Measurements from ENCODE around the gene ZBTB33.
A peak's percentile ranks its signal among the peaks of the same experiment; 100 is the strongest.

ZBTB33 gene

DNA sequence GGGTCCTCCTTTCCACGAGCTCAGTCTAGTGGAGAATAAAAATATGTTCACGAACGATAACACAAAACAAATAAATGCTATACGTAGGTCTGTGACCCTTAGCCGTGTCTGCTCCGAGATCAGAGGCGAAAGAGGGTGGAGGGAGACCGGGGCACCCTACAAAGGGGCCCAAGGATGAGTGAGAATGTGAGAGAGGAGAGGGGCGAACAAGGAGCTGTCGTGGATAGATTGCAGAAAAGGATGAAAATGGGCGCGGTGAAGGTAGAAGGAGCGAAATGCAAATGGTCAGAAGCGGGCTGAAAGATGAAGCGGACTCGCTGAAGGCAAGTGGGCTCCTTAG is 6.2 kb upstream of the ZBTB33 start:
- H3K4me1 ChIP-seq (ENCODE audit: insufficient read depth, low read length, poor library complexity, severe bottlenecking): peaks cover 13% of the 10 kb centered on the region
- H2AFZ ChIP-seq (ENCODE audit: low read length): peak overlapping the region; percentile 97
- H3F3A ChIP-seq (ENCODE audit: low read depth): no peaks in the 10 kb centered on the region
- no peaks in the 10 kb centered on the region for H3K9me3 ChIP-seq (ENCODE audit: insufficient read depth, low read depth, low read length)
- H3K9ac ChIP-seq (ENCODE audit: low read depth, low read length, poor library complexity, severe bottlenecking): peak overlapping the region; percentile 85
- no peaks in the 10 kb centered on the region for H3K36me3 ChIP-seq (ENCODE audit: insufficient read depth, low read length)
- peak overlapping the region; percentile 90 for H3K4me3 ChIP-seq (ENCODE audit: low read length, poor library complexity, severe bottlenecking)
- H3K4me2 ChIP-seq (ENCODE audit: low read depth, low read length, poor library complexity, severe bottlenecking): peak overlapping the region; percentile 87
- H4K20me1 ChIP-seq (ENCODE audit: insufficient read depth, low read length, poor library complexity, severe bottlenecking): no peaks in the 10 kb centered on the region
- peaks cover 36% of the 10 kb centered on the region for H3K79me2 ChIP-seq (ENCODE audit: insufficient read depth, low read length)
- no peak for TF ChIP-seq EZH2phosphoT487 (IDR thresholded peaks at IDR 0.05; ENCODE audit: borderline replicate concordance)
- TF ChIP-seq, protein P1, sequence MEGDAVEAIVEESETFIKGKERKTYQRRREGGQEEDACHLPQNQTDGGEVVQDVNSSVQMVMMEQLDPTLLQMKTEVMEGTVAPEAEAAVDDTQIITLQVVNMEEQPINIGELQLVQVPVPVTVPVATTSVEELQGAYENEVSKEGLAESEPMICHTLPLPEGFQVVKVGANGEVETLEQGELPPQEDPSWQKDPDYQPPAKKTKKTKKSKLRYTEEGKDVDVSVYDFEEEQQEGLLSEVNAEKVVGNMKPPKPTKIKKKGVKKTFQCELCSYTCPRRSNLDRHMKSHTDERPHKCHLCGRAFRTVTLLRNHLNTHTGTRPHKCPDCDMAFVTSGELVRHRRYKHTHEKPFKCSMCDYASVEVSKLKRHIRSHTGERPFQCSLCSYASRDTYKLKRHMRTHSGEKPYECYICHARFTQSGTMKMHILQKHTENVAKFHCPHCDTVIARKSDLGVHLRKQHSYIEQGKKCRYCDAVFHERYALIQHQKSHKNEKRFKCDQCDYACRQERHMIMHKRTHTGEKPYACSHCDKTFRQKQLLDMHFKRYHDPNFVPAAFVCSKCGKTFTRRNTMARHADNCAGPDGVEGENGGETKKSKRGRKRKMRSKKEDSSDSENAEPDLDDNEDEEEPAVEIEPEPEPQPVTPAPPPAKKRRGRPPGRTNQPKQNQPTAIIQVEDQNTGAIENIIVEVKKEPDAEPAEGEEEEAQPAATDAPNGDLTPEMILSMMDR (conservative IDR thresholded peaks at IDR 0.05; ENCODE audit: low read length): no peak
- no peaks in the 10 kb centered on the region for H3K27me3 ChIP-seq (ENCODE audit: insufficient read depth, low read length, poor library complexity, severe bottlenecking)
- no peaks in the 10 kb centered on the region for H3K9me2 ChIP-seq (replicated peaks; ENCODE audit: low read depth, low read length)

DNA sequence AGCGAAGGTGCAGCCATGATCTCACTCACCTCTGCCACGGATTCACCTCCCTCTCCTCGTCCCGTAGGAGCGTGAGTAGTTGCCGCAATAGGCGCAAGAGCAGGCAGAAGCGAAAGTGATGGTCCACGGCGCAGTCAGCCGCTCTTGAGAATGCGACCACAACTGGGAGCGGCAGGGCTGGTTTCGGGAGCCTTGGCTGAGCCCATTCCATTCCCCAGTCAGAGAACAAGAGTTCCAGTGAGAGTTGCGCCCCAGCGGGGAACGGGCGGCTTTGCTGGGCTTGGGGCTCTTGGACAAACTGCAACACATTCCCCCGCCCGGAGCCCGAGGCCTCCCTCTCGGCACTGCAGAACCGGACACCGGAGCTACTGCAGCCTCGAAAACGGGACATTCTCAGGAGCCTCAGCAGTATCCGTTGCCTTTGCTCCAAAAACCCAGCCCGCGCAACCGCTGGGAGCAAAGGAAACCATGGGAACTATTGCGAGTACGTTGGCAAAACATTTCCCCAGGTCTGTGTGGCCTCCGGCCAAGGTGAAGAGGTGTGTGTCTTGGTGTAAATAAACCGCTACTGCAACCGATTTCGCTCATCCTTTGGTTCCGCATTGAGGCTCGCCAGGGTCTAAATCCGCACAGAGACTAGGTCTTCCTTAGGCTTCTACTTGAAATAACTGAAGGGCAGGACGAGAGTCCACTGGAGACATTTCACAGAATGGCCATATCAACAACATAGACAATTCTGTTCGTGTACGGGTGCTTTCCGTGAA is 5.7 kb upstream of the ZBTB33 start:
- H2AFZ ChIP-seq (ENCODE audit: low read length): peak overlapping the region; percentile 97
- H3K4me3 ChIP-seq (ENCODE audit: low read length, poor library complexity, severe bottlenecking): peak overlapping the region; percentile 90
- no peaks in the 10 kb centered on the region for H4K20me1 ChIP-seq (ENCODE audit: insufficient read depth, low read length, poor library complexity, severe bottlenecking)
- H3K27me3 ChIP-seq (ENCODE audit: insufficient read depth, low read length, poor library complexity, severe bottlenecking): no peaks in the 10 kb centered on the region
- peaks cover 36% of the 10 kb centered on the region for H3K79me2 ChIP-seq (ENCODE audit: insufficient read depth, low read length)
- no peaks in the 10 kb centered on the region for H3K36me3 ChIP-seq (ENCODE audit: insufficient read depth, low read length)
- peak overlapping the region; percentile 85 for H3K9ac ChIP-seq (ENCODE audit: low read depth, low read length, poor library complexity, severe bottlenecking)
- no peaks in the 10 kb centered on the region for H3K9me3 ChIP-seq (ENCODE audit: insufficient read depth, low read depth, low read length)
- no peaks in the 10 kb centered on the region for H3F3A ChIP-seq (ENCODE audit: low read depth)
- H3K4me1 ChIP-seq (ENCODE audit: insufficient read depth, low read length, poor library complexity, severe bottlenecking): peaks cover 14% of the 10 kb centered on the region
- no peak for TF ChIP-seq EZH2phosphoT487 (IDR thresholded peaks at IDR 0.05; ENCODE audit: borderline replicate concordance)
- TF ChIP-seq, protein P1 (conservative IDR thresholded peaks at IDR 0.05; ENCODE audit: low read length): no peak
- H3K4me2 ChIP-seq (ENCODE audit: low read depth, low read length, poor library complexity, severe bottlenecking): peak overlapping the region; percentile 87
- H3K9me2 ChIP-seq (replicated peaks; ENCODE audit: low read depth, low read length): no peaks in the 10 kb centered on the region

DNA sequence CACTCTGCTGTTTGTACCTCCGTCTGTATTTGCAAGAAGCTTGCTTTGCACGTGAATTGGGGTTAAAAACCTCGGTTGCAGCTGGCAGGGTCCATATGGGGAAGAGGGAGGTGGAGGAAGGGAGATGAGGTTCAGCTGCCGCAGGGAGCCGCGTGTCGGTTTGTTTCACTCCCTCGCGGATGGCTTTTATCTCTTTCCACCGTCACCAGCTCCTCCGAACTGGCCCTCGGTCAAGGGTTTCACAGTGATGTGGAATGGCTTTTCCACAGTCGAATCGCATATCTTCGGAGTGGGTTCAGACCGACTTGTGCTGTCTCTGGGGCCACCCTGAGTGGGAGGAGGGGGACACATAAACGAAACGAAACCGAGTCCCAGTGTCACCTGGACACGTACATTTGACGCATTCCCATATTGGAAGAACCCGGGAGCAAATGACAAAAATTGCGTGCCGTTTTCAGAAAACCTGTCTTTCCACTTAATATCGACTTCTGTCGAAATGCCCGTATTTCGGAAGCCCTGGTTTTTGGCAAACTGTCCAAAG is 929 bp downstream of the ZBTB33 start:
- Histone ChIP-seq H3K4me2 (ENCODE audit: low read depth, low read length, poor library complexity, severe bottlenecking) (peak overlapping the region; percentile 84), H3K4me3 (ENCODE audit: low read length, poor library complexity, severe bottlenecking) (peak overlapping the region; percentile 97), H3K9ac (ENCODE audit: low read depth, low read length, poor library complexity, severe bottlenecking) (peak overlapping the region; percentile 98), H3K79me2 (ENCODE audit: insufficient read depth, low read length) (peaks cover 58% of the 10 kb centered on the region), H3F3A (ENCODE audit: low read depth) (no peaks in the 10 kb centered on the region), H3K9me2 (replicated peaks; ENCODE audit: low read depth, low read length) (no peaks in the 10 kb centered on the region), H3K36me3 (ENCODE audit: insufficient read depth, low read length) (peaks cover 19% of the 10 kb centered on the region; the same call in 1 of the 2 replicates), H2AFZ (ENCODE audit: low read length) (no peak overlapping the region), H3K27me3 (ENCODE audit: insufficient read depth, low read length, poor library complexity, severe bottlenecking) (no peaks in the 10 kb centered on the region), H3K4me1 (ENCODE audit: insufficient read depth, low read length, poor library complexity, severe bottlenecking) (peaks cover 29% of the 10 kb centered on the region), H3K9me3 (ENCODE audit: insufficient read depth, low read depth, low read length) (no peaks in the 10 kb centered on the region), H4K20me1 (ENCODE audit: insufficient read depth, low read length, poor library complexity, severe bottlenecking) (peaks cover 46% of the 10 kb centered on the region)
- no peak for TF ChIP-seq EZH2phosphoT487 (IDR thresholded peaks at IDR 0.05; ENCODE audit: borderline replicate concordance)
- TF ChIP-seq, protein P1 (conservative IDR thresholded peaks at IDR 0.05; ENCODE audit: low read length): no peak

Data from Loucy (cell line).